Breast epithelium (tissue), 3 donors: ENCODE data around the gene PGP.

ENCODE experiments used
- CTCF ChIP-seq, 3 donors: fragments of 450-650 bp; IDR thresholded peaks; one replicate each; pipeline ENCODE4 v1.5.1; 2016 to 2017; ENCODE audit warnings: antibody characterized with exemption in 3 of 3, mild to moderate bottlenecking in 3 of 3, moderate library complexity in 3 of 3
- POLR2A ChIP-seq: fragments of 450-650 bp; IDR thresholded peaks from one replicate; pipeline ENCODE4 v1.6.1; 2016; ENCODE audit warnings: antibody characterized with exemption, mild to moderate bottlenecking, moderate library complexity
- POLR2AphosphoS5 ChIP-seq, 3 donors: sonication (generic); formaldehyde crosslinking; IDR thresholded peaks; one replicate each; pipeline ENCODE4 v1.6.1; 2017; ENCODE audit warnings: antibody characterized with exemption in 3 of 3

GRCh38 chr16:2165861-2166260 lies 48.8 kb downstream of the PGP start:
- TF ChIP-seq CTCF (IDR thresholded peaks at IDR 0.05) (no peak), POLR2AphosphoS5 (IDR thresholded peaks at IDR 0.05) (no peak), POLR2A (no peak)
